Measurements from ENCODE around the gene NME8. TPM values are rescaled to one million over a fixed set of nuclear protein-coding genes. Genes with fewer than 3 reads are reported as not detected.
A peak's percentile ranks its signal among the peaks of the same experiment; 100 is the strongest.

Gene NME8
- total RNA-seq, 1 donor from 2014 or later: 1.5 TPM

GRCh38 chr7:37901236-37901827 is 52.9 kb downstream of the NME8 start:
- no peak for DNase-seq (ENCODE audit: low spot score)

DNA sequence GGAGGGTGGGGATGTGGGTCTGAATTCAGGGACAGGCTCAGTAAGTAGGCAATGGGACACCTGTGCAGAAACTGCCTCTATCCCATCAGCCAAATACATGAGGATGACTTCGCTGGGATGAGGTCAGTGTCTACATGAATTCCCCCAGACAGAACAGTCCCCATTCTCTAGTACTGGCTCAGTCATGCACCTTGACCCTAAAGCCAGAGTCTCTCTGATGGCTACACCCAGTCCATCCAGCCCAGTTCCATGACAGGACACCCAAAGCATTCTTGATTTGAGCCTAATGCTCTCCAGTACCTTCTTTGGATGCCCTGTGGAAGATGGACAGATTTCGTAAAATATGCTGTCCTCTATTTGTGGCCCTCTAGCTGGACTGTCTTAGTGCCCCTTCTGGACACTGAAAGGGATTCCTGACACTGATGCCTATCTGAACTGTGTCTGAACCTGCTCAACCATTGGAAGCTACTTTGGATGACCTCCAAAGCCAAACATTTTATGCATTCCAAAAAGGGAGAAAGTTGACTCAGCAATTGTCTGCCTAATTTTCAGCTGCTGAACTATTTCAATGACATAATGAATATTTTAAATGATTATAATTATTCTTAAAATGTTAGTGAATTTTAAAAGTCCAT is 53.6 kb downstream of the NME8 start:
- no peak for DNase-seq (ENCODE audit: low spot score)

GRCh38 chr7:37908221-37908788 is 59.9 kb downstream of the NME8 start:
- no peak for DNase-seq (ENCODE audit: low spot score)

GRCh38 chr7:37912756-37913155 is 64.4 kb downstream of the NME8 start:
- DNase-seq (ENCODE audit: low spot score): no peak

- no peak for DNase-seq (ENCODE audit: low spot score)
Measured at GRCh38 chr7:37915438-37915837, 67.0 kb downstream of the NME8 start.

DNA sequence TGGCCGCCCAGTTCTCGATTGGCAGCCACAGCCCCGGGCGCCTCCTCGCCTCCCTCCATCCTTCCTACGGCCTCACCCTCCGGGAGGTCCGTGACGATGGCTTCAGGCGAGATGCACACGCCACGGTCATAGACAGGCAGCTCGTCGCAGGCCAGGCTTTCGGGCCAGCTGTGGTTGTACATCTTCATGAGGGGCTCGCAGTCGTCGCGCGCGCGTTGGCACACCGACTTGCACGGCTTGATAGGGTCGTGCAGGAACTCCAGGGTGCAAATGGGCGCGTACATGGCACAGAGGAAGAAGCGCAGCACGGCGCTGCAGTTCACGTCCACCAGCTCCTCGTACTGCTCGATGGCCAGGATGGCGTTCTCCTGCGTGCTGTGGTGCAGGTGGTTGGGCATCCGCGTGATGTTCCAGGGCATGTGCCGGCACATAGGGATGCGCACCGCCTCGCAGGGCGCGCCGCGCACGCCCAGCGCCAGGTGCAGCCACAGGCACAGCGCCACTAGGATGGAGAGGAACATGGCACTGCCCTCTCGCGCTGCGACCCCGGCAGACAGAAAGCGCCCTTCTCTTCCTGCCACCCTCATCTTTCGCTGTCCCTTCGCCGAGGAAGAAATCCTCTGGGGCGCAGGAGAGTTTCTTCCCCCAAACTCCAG is 67.7 kb downstream of the NME8 start:
- DNase-seq (ENCODE audit: low spot score): no peak

GRCh38 chr7:37916673-37917660 is 68.6 kb downstream of the NME8 start, which contains the start of gene SFRP4:
Gene SFRP4 (minus strand): TSS chr7:37916817. CDS start chr7:37916537, 280 bp downstream.
- DNase-seq (ENCODE audit: low spot score): peak; percentile 57

- no peak for DNase-seq (ENCODE audit: low spot score)
Measured at GRCh38 chr7:37918526-37918925, 70.1 kb downstream of the NME8 start.

DNA sequence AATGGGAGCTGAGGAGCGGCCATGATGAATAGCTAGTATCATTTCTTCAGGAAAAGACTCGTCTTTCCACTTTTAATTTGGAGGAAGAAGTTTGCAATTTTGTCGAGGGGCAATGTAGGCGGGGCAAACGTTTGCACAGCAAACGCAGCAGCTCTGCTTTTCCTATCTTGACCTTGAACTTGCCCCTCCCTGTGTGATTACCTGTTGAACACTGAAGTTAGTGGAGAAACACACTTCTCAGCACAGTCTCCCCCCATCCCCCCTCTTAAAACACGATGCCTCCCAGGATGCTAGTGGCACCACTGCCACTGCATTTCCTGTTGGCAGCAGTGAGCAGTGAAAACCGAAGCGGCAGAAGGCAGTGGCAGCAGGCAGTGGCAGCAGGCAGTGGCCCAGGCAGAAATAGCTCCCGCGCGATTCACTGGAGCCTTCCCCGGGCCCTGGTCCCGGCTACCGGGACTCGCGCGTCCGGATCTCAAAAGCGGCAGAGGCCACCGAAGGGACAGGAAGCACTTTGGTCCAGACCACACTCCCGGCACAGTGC is 72.0 kb downstream of the NME8 start, which contains the start of gene EPDR1:
TSS of gene EPDR1 (plus strand) at position 336 of the 544 bp plus-strand sequence. CDS start 300 bp downstream, outside the sequence.
- peak; percentile 71 for DNase-seq (ENCODE audit: low spot score)

DNA sequence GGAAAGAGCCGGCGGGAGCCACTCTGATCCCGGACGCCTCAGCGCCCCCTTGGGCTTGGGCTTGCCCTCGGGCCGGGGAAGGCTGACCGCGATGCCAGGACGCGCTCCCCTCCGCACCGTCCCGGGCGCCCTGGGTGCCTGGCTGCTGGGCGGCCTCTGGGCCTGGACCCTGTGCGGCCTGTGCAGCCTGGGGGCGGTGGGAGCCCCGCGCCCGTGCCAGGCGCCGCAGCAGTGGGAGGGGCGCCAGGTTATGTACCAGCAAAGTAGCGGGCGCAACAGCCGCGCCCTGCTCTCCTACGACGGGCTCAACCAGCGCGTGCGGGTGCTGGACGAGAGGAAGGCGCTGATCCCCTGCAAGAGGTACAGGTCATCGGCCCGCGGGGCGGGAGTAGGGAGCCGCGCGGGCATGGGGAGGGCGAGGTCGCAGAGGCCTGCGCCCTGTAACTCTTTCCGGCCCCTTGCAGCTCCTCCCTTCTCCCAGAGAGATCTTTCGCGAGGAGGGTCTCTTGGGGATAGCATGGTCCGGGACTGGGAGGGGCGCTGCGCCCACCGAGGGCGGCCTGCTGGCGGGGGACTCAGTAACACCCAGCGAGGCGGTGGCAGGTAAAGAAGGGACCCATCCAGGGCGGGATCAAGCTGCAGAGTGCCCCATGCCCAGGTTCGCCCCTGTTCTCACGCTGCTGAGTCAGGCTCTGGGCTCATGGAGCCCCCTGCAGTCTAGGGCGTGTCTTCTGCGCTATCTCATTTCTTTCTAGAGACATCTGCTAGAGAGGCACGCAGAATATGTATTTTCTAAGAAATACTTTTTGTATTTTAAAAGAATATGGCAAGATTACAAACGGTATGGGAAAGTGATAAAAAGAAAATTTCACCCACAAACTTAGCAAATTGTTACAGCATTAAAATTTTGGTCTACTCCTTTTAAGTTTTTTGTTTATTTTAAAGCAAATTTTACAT is 72.7 kb downstream of the NME8 start:
- DNase-seq (ENCODE audit: low spot score): peak; percentile 48

DNA sequence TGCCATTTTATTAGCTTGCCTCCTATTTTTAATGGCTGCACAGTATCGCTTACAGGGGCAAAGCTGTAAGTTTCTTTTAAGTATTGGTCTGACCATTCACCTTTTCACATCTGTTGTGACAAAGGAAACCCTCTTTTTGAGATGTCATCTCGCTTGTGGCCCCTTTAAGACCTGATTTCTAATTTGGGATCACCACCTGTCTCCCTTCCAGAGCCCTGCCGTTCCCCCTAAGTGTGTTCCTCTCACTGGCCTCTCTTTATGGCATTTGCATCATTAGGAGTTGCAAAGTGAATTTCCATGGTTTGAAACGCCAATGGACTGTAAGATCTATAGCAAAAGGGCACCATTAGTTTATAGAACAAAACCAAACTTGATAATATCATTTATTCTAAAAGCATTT is 73.5 kb downstream of the NME8 start:
- DNase-seq (ENCODE audit: low spot score): no peak

- no peak for DNase-seq (ENCODE audit: low spot score)
Measured at GRCh38 chr7:37923996-37924395, 75.6 kb downstream of the NME8 start.

- DNase-seq (ENCODE audit: low spot score): no peak
Measured at GRCh38 chr7:37924491-37925041, 76.2 kb downstream of the NME8 start.

DNA sequence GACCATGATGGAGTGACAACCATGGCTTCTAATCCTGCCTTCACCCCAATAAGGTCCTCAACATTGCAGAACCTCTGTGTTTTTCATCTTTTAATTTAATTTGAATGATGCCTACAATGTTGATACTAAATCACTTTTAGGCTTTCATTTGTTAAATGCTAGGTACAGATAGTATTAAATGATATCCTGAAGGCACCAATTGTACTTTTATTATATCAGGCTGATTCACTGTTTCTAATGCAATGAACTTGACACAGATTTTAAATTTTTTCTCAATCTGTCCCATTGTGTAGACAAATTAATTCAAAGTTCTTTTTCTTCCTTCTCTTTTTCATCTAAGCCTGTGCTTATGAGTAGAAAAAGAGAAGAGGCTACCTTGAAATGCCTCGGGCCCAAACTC is 77.2 kb downstream of the NME8 start:
- no peak for DNase-seq (ENCODE audit: low spot score)

DNA sequence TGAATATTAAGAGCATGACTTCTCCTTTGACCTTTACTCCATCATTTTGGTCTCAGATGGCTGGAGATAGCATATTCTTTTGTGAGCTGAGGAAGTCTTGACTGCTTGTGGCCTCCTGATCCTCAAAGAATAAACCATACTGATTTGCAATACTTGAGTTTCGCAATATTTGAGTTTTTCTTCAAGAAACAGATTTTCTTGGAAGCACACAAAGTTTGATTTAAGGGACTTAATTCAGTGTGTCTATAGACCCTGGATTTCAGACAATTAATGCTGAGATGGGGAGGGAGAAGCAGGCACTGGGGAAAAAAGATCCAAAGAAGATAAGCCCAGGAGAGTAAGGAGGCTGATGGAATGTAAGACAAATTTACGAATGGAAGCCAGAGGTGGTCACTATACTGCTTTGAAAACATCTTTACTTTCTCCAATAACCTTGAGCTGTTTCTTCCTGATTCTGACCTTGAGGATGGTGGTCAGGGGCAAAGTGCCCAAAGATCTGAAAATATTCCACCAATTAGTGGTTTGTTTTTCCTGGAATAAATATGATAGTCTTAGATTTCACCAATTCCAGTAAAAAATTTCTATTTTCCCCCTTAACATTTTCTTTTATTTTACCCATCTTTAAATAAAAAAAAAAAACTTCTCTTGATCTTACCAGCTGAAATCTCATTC is 79.5 kb downstream of the NME8 start:
- no peak for DNase-seq (ENCODE audit: low spot score)

- no peak for DNase-seq (ENCODE audit: low spot score)
Measured at GRCh38 chr7:37928878-37929277, 80.5 kb downstream of the NME8 start.

DNA sequence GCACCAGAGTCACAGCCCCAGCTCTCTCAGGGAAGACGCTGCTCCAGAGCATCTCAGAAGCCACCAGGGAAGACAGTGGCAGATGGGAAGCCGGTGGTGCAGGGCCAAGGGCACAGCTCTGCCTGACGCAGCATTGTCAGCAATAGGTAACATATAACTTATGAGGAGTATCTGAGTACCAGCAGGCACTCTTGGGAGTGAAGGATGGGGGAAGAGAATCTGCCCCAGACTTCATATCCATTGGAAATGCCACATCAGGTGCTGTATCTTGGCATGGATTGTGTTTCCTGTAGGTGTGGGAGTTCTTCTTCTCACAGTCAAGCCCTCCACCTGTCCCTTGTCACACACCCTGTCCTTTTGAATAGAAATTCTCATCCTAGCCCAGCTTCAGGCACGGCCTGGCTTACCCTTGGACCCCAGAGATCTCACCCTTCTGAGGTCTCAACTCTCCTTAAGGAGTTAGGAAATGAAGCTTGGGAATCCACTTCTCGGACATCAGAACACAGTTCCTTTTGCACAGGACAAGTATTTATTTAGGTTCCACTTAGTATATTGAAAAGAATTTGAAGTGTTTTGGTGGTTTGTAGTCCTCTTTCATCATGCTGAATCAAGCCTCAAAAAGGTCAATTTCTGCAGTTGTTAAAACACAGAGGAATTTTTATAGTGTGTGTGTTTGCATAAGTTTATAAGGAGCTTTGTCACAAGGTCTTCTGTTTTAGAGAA is 82.0 kb downstream of the NME8 start:
- DNase-seq (ENCODE audit: low spot score): no peak

DNA sequence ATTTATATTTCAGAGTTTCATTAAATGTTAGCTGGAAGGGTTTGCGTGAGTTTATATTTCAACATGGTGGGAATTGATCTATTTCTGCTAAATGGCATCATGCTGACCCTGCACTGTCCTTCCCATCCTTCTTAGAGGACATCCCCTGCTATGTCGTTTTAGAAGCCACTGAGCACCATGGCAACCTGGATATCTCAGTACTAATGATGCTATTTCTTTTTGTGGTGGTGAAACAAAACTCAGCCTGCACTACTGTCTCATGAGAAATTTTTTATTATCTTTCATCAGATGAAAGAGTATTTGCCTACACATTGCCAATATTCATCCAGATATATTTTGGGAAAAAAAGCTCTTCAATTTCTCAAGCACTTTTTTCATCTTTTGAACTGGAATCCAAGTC is 84.1 kb downstream of the NME8 start:
- DNase-seq (ENCODE audit: low spot score): no peak

All from ureter (tissue), 1 donor.